ENCODE data around the gene SLC15A3. TPM values are rescaled to one million over a fixed set of nuclear protein-coding genes. Genes with fewer than 3 reads are reported as not detected.

The SLC15A3 gene
- total RNA-seq, 4 donors from 2014 or later: 8.1 to 18.9 (median 12.6) TPM

- TF ChIP-seq POLR2AphosphoS5 (IDR thresholded peaks at IDR 0.05): no peak
- TF ChIP-seq CTCF (IDR thresholded peaks at IDR 0.05): no peak
- no peak for TF ChIP-seq POLR2A (IDR thresholded peaks at IDR 0.05)
- no peak for TF ChIP-seq EP300 (IDR thresholded peaks at IDR 0.05; ENCODE audit: low read depth)
- DNase-seq: no peak
- H3K36me3 ChIP-seq: no peaks in the 10 kb centered on the region
- 65% methylated on average over 12 of the region's 12 CpGs; no CpG with 5 or more reads in 1 of the 2 donors for WGBS, 2 donors (ENCODE audit: low coverage in 1 of 2)
- H3K4me1 ChIP-seq: no peaks in the 10 kb centered on the region
- H3K27ac ChIP-seq: no peak overlapping the region
- H3K4me3 ChIP-seq: no peak overlapping the region
- intact Hi-C loops (cut with DNase I; ENCODE audit: low total_unique reads) (no loop called here), in situ Hi-C loops (cut with MboI; ENCODE audit: low pct_ligation_motif_present in 1 of 4, low pct_unique_long_range_greater_than_20kb in 1 of 4, low sequenced_read_pairs in 3 of 4) (no loop called here)
- peaks cover 5% of the 10 kb centered on the region for H3K27me3 ChIP-seq
- H3K9me3 ChIP-seq: no peaks in the 10 kb centered on the region
Measured at GRCh38 chr11:60989093-60989650, 37.2 kb upstream of the SLC15A3 start.

GRCh38 chr11:60988658-60989057 lies 36.7 kb upstream of the SLC15A3 start:
- in situ Hi-C loops (cut with MboI; ENCODE audit: low pct_ligation_motif_present in 1 of 4, low pct_unique_long_range_greater_than_20kb in 1 of 4, low sequenced_read_pairs in 3 of 4): no loop called here
- no peak for DNase-seq
- WGBS, 2 donors (ENCODE audit: low coverage in 1 of 2): 72% methylated on average over 2 of the region's 2 CpGs; no CpG with 5 or more reads in 1 of the 2 donors
- no peaks in the 10 kb centered on the region for H3K9me3 ChIP-seq
- no peaks in the 10 kb centered on the region for H3K4me1 ChIP-seq
- intact Hi-C loops (cut with DNase I; ENCODE audit: low total_unique reads): no loop called here
- H3K36me3 ChIP-seq: no peaks in the 10 kb centered on the region
- TF ChIP-seq POLR2AphosphoS5 (IDR thresholded peaks at IDR 0.05) (no peak), CTCF (IDR thresholded peaks at IDR 0.05) (no peak), POLR2A (IDR thresholded peaks at IDR 0.05) (no peak), EP300 (IDR thresholded peaks at IDR 0.05; ENCODE audit: low read depth) (no peak)
- H3K27ac ChIP-seq: no peak overlapping the region
- H3K27me3 ChIP-seq: peaks cover under 1% of the 10 kb centered on the region
- no peak overlapping the region for H3K4me3 ChIP-seq

DNA sequence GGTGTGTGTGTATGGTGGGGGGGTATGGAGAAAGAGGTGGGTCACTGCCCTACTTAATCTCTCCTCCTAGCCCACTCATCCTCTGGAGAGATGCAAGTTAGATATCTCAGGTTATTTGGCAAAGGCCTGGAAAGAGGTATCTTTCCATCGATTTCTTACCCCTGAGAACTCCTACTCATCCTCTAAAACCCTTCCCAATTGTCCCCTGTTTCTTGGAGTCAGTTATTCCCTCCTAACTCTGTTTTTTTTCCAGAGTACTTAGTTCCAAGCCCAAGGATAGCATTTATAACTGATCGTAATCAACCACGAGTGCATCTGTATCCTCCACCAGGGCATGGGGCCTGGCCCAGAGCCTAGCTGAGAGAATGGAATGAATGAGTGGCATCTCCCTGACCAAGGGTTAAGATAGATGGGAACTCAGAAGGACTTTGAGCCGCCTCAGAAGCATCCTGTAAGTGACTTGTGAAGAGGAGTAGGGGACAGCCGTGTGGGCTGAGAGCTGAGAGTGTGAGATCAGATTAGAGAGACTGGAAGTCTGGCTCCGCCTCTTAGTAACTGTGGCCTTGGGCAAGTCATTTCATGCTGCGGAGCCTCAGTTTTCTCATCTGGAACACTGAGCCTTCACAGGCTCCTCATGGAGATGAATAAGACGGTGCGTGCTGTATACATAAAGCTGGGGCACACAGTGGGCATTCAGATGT lies 35.8 kb upstream of the SLC15A3 start:
- in situ Hi-C loops (cut with MboI; ENCODE audit: low pct_ligation_motif_present in 1 of 4, low pct_unique_long_range_greater_than_20kb in 1 of 4, low sequenced_read_pairs in 3 of 4): no loop called here
- Histone ChIP-seq H3K27ac (no peak overlapping the region), H3K9me3 (no peaks in the 10 kb centered on the region), H3K4me1 (no peaks in the 10 kb centered on the region), H3K27me3 (no peaks in the 10 kb centered on the region), H3K4me3 (no peak overlapping the region), H3K36me3 (no peaks in the 10 kb centered on the region)
- TF ChIP-seq EP300 (IDR thresholded peaks at IDR 0.05; ENCODE audit: low read depth): no peak
- no peak for TF ChIP-seq POLR2A (IDR thresholded peaks at IDR 0.05)
- TF ChIP-seq POLR2AphosphoS5 (IDR thresholded peaks at IDR 0.05): no peak
- no peak for TF ChIP-seq CTCF (IDR thresholded peaks at IDR 0.05)
- DNase-seq: no peak
- intact Hi-C loops (cut with DNase I; ENCODE audit: low total_unique reads): no loop called here
- 75 to 83% methylated on average over 2 to 9 of the region's 9 CpGs for WGBS, 2 donors (ENCODE audit: low coverage in 1 of 2)

- 67 to 80% methylated on average over 1 to 17 of the region's 17 CpGs for WGBS, 2 donors (ENCODE audit: low coverage in 1 of 2)
- peak; percentile 65 for DNase-seq
- Histone ChIP-seq H3K36me3 (no peaks in the 10 kb centered on the region), H3K9me3 (no peaks in the 10 kb centered on the region), H3K4me1 (no peaks in the 10 kb centered on the region), H3K27me3 (no peaks in the 10 kb centered on the region), H3K4me3 (no peak overlapping the region), H3K27ac (peak overlapping the region in 2 of 4 donors; percentile 42 to 51)
- in situ Hi-C loops (cut with MboI; ENCODE audit: low pct_ligation_motif_present in 1 of 4, low pct_unique_long_range_greater_than_20kb in 1 of 4, low sequenced_read_pairs in 3 of 4) (no loop called here), intact Hi-C loops (cut with DNase I; ENCODE audit: low total_unique reads) (no loop called here)
- TF ChIP-seq CTCF (IDR thresholded peaks at IDR 0.05): no peak
- no peak for TF ChIP-seq EP300 (IDR thresholded peaks at IDR 0.05; ENCODE audit: low read depth)
- TF ChIP-seq POLR2A (IDR thresholded peaks at IDR 0.05): no peak
- TF ChIP-seq POLR2AphosphoS5 (IDR thresholded peaks at IDR 0.05): no peak
Measured at GRCh38 chr11:60985991-60986915, 34.3 kb upstream of the SLC15A3 start.
